ENCODE results near the gene NIPSNAP2. TPM values are rescaled to one million over a fixed set of nuclear protein-coding genes. Genes with fewer than 3 reads are reported as not detected.
A peak's percentile ranks its signal among the peaks of the same experiment; 100 is the strongest.

NIPSNAP2 gene
- total RNA-seq, 1 donor from 2014 or later = 54.9 TPM

DNA sequence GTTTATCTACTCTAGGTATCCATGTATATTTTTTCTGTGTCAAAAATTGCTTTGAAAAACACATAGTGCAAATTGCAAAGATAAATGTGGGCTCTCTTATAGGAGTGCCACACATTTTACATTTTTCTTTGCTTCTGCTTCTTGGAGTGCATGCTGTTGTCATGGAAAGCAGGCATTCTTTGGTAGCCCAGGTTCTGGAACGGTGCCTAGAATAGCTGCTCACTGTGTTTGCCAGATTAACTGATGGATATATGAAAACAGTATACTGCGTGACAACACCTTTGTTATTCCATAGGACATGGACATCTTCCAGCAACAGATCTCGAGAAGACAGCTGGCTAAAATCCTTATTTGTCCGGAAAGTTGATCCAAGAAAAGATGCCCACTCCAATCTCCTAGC, 13.4 kb downstream of the NIPSNAP2 start:
- no peaks in the 10 kb centered on the region for H3K27me3 Mint-ChIP-seq
- TF ChIP-seq, protein P1, sequence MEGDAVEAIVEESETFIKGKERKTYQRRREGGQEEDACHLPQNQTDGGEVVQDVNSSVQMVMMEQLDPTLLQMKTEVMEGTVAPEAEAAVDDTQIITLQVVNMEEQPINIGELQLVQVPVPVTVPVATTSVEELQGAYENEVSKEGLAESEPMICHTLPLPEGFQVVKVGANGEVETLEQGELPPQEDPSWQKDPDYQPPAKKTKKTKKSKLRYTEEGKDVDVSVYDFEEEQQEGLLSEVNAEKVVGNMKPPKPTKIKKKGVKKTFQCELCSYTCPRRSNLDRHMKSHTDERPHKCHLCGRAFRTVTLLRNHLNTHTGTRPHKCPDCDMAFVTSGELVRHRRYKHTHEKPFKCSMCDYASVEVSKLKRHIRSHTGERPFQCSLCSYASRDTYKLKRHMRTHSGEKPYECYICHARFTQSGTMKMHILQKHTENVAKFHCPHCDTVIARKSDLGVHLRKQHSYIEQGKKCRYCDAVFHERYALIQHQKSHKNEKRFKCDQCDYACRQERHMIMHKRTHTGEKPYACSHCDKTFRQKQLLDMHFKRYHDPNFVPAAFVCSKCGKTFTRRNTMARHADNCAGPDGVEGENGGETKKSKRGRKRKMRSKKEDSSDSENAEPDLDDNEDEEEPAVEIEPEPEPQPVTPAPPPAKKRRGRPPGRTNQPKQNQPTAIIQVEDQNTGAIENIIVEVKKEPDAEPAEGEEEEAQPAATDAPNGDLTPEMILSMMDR (conservative IDR thresholded peaks at IDR 0.05) = no peak
- no peaks in the 10 kb centered on the region for H3K9me3 Mint-ChIP-seq
- H3K36me3 Mint-ChIP-seq = peaks cover 25% of the 10 kb centered on the region
- H3K4me3 Mint-ChIP-seq = no peak overlapping the region
- no peak for DNase-seq (ENCODE audit: extremely low spot score, unreplicated experiment)
- H3K4me1 Mint-ChIP-seq (ENCODE audit: unreplicated experiment) = no peaks in the 10 kb centered on the region
- H3K27ac Mint-ChIP-seq = peak overlapping the region; percentile 42

- Mint-ChIP-seq H3K9me3 (no peaks in the 10 kb centered on the region), H3K36me3 (peaks cover 25% of the 10 kb centered on the region), H3K27me3 (no peaks in the 10 kb centered on the region)
These were observed 15.9 kb downstream of the NIPSNAP2 start for GRCh38 chr7:55980266-55980665.

GRCh38 chr7:55983537-55983936, 19.2 kb downstream of the NIPSNAP2 start:
- Mint-ChIP-seq H3K4me3 (no peak overlapping the region), H3K4me1 (ENCODE audit: unreplicated experiment) (no peaks in the 10 kb centered on the region), H3K36me3 (peaks cover 22% of the 10 kb centered on the region), H3K9me3 (no peaks in the 10 kb centered on the region), H3K27ac (no peak overlapping the region), H3K27me3 (no peaks in the 10 kb centered on the region)
- TF ChIP-seq, protein P1 (conservative IDR thresholded peaks at IDR 0.05) = no peak
- no peak for DNase-seq (ENCODE audit: extremely low spot score, unreplicated experiment)

More at GRCh38 chr7:55980266-55980665, 15.9 kb downstream of the NIPSNAP2 start:
- TF ChIP-seq, protein P1 (conservative IDR thresholded peaks at IDR 0.05) = no peak
- Mint-ChIP-seq H3K4me3 (no peak overlapping the region), H3K4me1 (ENCODE audit: unreplicated experiment) (no peaks in the 10 kb centered on the region), H3K27ac (no peak overlapping the region)
- no peak for DNase-seq (ENCODE audit: extremely low spot score, unreplicated experiment)

- Mint-ChIP-seq H3K4me3 (no peak overlapping the region), H3K27me3 (no peaks in the 10 kb centered on the region), H3K9me3 (no peaks in the 10 kb centered on the region), H3K36me3 (peaks cover 30% of the 10 kb centered on the region), H3K4me1 (ENCODE audit: unreplicated experiment) (no peaks in the 10 kb centered on the region), H3K27ac (no peak overlapping the region)
- DNase-seq (ENCODE audit: extremely low spot score, unreplicated experiment) = no peak
- TF ChIP-seq, protein P1 (conservative IDR thresholded peaks at IDR 0.05) = no peak
These were observed 28.0 kb downstream of the NIPSNAP2 start for GRCh38 chr7:55992346-55992745.

DNA sequence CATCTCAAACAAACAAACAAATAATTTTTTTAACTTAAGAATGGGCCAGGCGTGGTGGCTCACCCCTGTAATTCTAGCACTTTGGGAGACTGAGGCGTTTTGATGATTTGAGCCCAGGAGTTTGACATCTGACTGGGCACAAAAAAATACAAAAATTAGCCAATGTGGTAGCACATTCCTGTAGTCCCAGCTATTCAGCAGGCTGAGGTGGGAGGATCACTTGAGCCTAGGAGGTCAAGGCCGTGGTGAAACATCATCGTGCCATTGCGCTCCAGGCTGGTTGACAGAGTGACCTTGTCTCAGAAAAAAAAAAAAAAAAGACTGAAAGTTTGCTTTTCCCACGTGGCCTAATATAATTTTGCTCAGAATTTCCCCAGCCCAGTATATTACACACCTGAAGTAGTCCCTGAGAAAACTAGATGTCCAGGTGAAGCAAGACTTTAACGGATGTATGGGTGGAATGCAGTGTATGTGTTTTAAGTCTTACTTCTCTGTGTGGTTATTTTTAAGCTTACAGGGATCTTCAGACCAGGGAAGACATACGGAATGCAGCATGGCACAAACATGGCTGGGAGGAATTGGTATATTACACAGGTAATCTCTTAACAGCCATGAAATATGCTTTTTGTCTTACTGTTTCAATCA, 32.6 kb downstream of the NIPSNAP2 start:
- DNase-seq (ENCODE audit: extremely low spot score, unreplicated experiment) = no peak
- Mint-ChIP-seq H3K4me1 (ENCODE audit: unreplicated experiment) (no peaks in the 10 kb centered on the region), H3K9me3 (no peaks in the 10 kb centered on the region), H3K27me3 (no peaks in the 10 kb centered on the region), H3K4me3 (no peak overlapping the region), H3K36me3 (peaks cover 29% of the 10 kb centered on the region), H3K27ac (no peak overlapping the region)
- TF ChIP-seq, protein P1 (conservative IDR thresholded peaks at IDR 0.05) = no peak

Data from type B pancreatic cell (in vitro differentiated cells).